Tibial artery (tissue), 4 donors: ENCODE measurements around the gene PLK5.

Experiments used
- DNase-seq, 2 donors: peaks; one replicate each; pipeline ENCODE4 v3.0.0-alpha.2; 2019
- H3K27ac ChIP-seq, 2 donors: fragments of 200-600 bp; sonication (generic) in 1 of 2; 1 replicate in 1 of 2; 2 replicates in 1 of 2; pipeline ENCODE4 v1.5.1; 2018 to 2019; ENCODE audit warnings: mild to moderate bottlenecking in 1 of 2
- H3K27me3 ChIP-seq, 2 donors: fragments of 200-600 bp; sonication (generic) in 1 of 2; one replicate each; pipeline versions ENCODE4 v1.5.1 to v1.6.0; 2016 to 2019
- H3K36me3 ChIP-seq, 3 donors: fragments of 200-600 bp; sonication (generic) in 2 of 3; one replicate each; pipeline ENCODE4 v1.5.1; 2016 to 2019; ENCODE audit warnings: mild to moderate bottlenecking in 2 of 3
- H3K4me1 ChIP-seq, 4 donors: fragments of 200-600 bp; sonication (generic) in 2 of 4; 1 replicate in 3 of 4; 2 replicates in 1 of 4; pipeline ENCODE4 v1.5.1; 2016 to 2019
- H3K4me3 ChIP-seq, 2 donors: fragments of 200-600 bp; sonication (generic) in 1 of 2; 1 replicate in 1 of 2; 2 replicates in 1 of 2; pipeline ENCODE4 v1.5.1; 2018 to 2019; ENCODE audit warnings: mild to moderate bottlenecking in 2 of 2
- H3K9me3 ChIP-seq, 3 donors: fragments of 200-600 bp; sonication (generic) in 1 of 3; one replicate each; pipeline ENCODE4 v1.5.1; 2016 to 2019
- intact Hi-C: fragments of 100-400 bp; cut with DNase I; formaldehyde crosslinking; loops from one replicate; pipeline ENCODE4 v1.15.0; 2023; ENCODE audit warnings: low total_unique reads
- TF ChIP-seq, protein P1 (sequence below), 2 experiments: fragments of 200-600 bp in 1 of 2; fragments of 450-650 bp in 1 of 2; IDR thresholded peaks; one replicate each; pipeline ENCODE4 v1.5.1; 2017 to 2019; ENCODE audit warnings: antibody characterized with exemption in 2 of 2, mild to moderate bottlenecking in 1 of 2, moderate library complexity in 1 of 2

The PLK5 gene

DNA sequence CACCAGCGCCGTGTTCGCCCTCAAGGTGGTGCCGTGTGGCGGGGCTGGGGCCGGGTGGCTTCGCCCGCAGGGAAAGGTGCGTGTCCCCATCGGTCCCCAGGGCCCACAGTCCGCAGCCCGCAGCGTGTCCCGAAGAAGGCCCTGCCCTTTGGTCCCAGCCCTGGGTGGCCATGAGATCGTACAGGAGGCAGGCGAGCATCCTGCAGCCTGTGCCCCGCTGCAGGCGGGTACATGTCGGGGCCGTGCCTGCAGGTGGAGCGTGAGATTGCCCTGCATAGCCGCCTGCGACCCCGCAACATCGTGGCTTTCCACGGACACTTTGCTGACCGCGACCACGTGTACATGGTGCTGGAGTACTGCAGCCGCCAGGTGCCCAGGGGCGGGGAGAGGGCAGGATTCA is 1.5 kb downstream of the PLK5 start:
- Histone ChIP-seq H3K27ac (no peak overlapping the region), H3K4me1 (peaks cover 0 to 9% (median 7%) of the 10 kb centered on the region in 4 donors), H3K4me3 (no peak overlapping the region), H3K36me3 (no peaks in the 10 kb centered on the region), H3K27me3 (peaks cover 0 to 83% of the 10 kb centered on the region in 2 donors), H3K9me3 (no peaks in the 10 kb centered on the region)
- no peak for DNase-seq
- intact Hi-C loops: no loop called here
- TF ChIP-seq, protein P1, sequence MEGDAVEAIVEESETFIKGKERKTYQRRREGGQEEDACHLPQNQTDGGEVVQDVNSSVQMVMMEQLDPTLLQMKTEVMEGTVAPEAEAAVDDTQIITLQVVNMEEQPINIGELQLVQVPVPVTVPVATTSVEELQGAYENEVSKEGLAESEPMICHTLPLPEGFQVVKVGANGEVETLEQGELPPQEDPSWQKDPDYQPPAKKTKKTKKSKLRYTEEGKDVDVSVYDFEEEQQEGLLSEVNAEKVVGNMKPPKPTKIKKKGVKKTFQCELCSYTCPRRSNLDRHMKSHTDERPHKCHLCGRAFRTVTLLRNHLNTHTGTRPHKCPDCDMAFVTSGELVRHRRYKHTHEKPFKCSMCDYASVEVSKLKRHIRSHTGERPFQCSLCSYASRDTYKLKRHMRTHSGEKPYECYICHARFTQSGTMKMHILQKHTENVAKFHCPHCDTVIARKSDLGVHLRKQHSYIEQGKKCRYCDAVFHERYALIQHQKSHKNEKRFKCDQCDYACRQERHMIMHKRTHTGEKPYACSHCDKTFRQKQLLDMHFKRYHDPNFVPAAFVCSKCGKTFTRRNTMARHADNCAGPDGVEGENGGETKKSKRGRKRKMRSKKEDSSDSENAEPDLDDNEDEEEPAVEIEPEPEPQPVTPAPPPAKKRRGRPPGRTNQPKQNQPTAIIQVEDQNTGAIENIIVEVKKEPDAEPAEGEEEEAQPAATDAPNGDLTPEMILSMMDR (IDR thresholded peaks at IDR 0.05): no peak

GRCh38 chr19:1526066-1526778 is 2.3 kb downstream of the PLK5 start:
- intact Hi-C loops: no loop called here
- DNase-seq: no peak
- TF ChIP-seq, protein P1 (IDR thresholded peaks at IDR 0.05): no peak
- H3K4me3 ChIP-seq: no peak overlapping the region
- no peaks in the 10 kb centered on the region for H3K9me3 ChIP-seq
- peaks cover 0 to 88% of the 10 kb centered on the region in 2 donors for H3K27me3 ChIP-seq
- H3K4me1 ChIP-seq: peaks cover 0 to 9% (median 7%) of the 10 kb centered on the region in 4 donors
- no peaks in the 10 kb centered on the region for H3K36me3 ChIP-seq
- no peak overlapping the region for H3K27ac ChIP-seq

DNA sequence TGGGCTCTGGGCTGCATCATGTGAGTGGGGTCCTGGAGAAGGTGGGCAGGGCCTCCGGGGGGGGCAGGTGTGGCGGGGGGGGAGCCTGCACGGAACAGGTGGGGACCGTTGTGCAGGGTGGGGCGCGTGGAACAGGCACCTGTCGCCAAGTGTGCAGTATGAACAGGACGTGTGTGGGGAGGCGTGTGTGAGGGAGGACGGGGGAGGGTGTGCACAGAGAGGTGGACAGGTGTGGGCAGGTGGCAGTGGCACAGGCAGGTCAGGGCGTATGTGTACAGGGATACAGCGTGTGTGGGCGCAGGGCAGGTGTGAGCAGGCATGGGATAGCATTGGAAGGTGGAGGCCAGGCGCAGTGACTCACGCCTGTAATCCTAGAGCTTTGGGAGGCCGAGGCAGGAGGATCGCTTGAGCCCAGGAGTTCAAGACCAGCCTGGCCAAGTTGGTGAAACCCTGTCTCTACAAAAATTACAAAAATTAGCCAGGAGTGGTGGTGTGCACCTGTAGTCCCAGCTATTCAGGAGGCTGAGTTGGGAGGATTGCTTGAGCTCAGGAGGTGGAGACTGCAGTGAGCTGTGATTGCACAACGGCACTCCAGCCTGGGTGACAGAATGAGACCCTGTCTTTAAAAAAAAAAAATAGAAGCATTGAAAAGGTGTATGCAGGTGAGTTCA is 3.2 kb downstream of the PLK5 start:
- TF ChIP-seq, protein P1 (IDR thresholded peaks at IDR 0.05): no peak
- Histone ChIP-seq H3K27me3 (peaks cover 0 to 91% of the 10 kb centered on the region in 2 donors), H3K36me3 (no peaks in the 10 kb centered on the region)

DNA sequence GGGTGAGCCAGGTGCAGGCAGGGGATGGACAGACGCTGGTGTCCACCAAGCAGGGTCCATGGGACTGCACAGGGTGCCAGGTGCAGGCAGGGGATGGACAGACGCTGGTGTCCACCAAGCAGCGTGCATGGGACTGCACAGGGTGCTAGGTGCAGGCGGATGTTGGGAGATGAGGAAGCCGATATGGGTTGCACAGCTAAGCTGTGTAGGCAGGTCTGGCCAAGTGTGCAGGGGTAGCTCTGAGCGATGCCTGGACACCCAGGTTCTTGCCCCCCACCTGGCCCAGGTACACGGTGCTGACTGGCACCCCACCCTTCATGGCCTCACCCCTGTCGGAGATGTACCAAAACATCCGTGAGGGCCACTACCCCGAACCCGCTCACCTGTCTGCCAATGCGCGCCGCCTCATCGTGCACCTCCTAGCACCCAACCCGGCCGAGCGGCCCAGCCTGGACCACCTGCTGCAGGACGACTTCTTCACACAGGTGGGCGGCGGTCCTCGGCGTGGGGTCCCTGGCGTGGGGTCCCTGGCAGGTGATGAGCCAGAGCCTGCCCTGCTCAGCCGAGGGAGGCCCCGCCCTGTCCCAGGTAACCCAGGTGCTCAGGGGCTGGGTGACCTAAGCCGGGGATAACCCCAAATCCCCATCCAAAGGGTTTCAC is 3.9 kb downstream of the PLK5 start:
- Histone ChIP-seq H3K4me3 (no peak overlapping the region), H3K9me3 (no peaks in the 10 kb centered on the region), H3K27me3 (peaks cover 0 to 94% of the 10 kb centered on the region in 2 donors), H3K36me3 (no peaks in the 10 kb centered on the region), H3K4me1 (peaks cover 0 to 9% (median 7%) of the 10 kb centered on the region in 4 donors), H3K27ac (no peak overlapping the region)
- no peak for DNase-seq
- intact Hi-C loops: no loop called here
- TF ChIP-seq, protein P1 (IDR thresholded peaks at IDR 0.05): no peak

More for the DNA sequence above, 3.2 kb downstream of the PLK5 start:
- H3K4me1 ChIP-seq: peaks cover 0 to 9% (median 7%) of the 10 kb centered on the region in 4 donors
- H3K4me3 ChIP-seq: no peak overlapping the region
- intact Hi-C loops: no loop called here
- H3K27ac ChIP-seq: no peak overlapping the region
- no peaks in the 10 kb centered on the region for H3K9me3 ChIP-seq
- DNase-seq: no peak

GRCh38 chr19:1528596-1529429 is 4.9 kb downstream of the PLK5 start:
- Histone ChIP-seq H3K9me3 (no peaks in the 10 kb centered on the region), H3K27ac (no peak overlapping the region), H3K4me3 (no peak overlapping the region), H3K36me3 (no peaks in the 10 kb centered on the region), H3K27me3 (peaks cover 0 to 94% of the 10 kb centered on the region in 2 donors), H3K4me1 (peaks cover 0 to 7% (median 6%) of the 10 kb centered on the region in 4 donors)
- no peak for DNase-seq
- TF ChIP-seq, protein P1 (IDR thresholded peaks at IDR 0.05): no peak
- intact Hi-C loops: no loop called here
